ENCODE results near the gene PHPT1. TPM values are rescaled to one million over a fixed set of nuclear protein-coding genes. Genes with fewer than 3 reads are reported as not detected.

Gene PHPT1
- total and polyA plus RNA-seq, 2 of the 13 experiments (the other 11 are each of a cell fraction or from before 2014, with no cell fraction given) = 189 to 192 TPM

DNA sequence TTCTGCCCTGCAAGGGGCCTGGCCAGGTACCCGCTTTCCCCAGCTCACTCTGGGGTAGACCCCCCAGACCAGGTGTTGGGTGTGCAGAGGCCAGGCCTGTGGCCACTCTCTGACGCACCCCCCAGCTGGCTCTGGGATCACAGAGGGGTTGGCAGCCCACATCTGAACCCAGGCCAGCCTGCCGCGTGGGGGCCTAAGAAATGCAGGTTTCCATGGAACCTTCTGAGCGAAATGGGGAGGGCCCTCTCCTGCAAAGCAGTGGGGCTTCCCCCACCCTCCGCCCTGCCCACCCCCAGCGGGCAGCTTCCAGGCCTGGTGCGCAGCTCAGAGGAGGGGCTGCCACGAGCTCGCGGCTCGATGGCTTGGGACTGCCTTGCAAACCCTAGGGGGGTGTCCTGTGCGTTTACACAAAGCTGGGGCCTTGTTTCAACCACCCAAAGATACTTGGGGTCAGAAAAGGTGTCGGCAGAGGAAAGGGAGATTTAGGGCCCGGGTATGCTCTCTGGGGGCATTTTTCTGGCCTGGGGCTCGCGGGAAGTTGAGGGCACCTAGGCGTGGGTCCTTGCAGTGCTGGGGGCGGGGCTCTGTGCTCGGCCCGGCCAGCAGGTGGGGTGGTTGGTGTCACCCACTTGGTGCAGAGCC is 5.9 kb upstream of the PHPT1 start (continued):
- peak; percentile 88 for TF ChIP-seq ZNF326 (CRISPR knock-in tag; IDR thresholded peaks at IDR 0.05; ENCODE audit: borderline replicate concordance)
- TF ChIP-seq ZNF501 (CRISPR knock-in tag; IDR thresholded peaks at IDR 0.05) = peak; percentile 43; the same call in 1 of the 2 replicates
- 0 out of 2 replicates have a peak, but pooled peaks have one; percentile 6 for TF ChIP-seq YEATS4 (CRISPR knock-in tag; IDR thresholded peaks at IDR 0.05; ENCODE audit: borderline replicate concordance)
- 0 out of 2 replicates have a peak, but pooled peaks have one; percentile 22 for TF ChIP-seq SALL2 (CRISPR knock-in tag; IDR thresholded peaks at IDR 0.05)
- TF ChIP-seq ZNF468 (CRISPR knock-in tag; IDR thresholded peaks at IDR 0.05) = peak; percentile 84; the same call in 1 of the 2 replicates
- 0 out of 2 replicates have a peak, but pooled peaks have one; percentile 2 for TF ChIP-seq MED1 (CRISPR knock-in tag; IDR thresholded peaks at IDR 0.05)
- 0 out of 2 replicates have a peak, but pooled peaks have one; percentile 0 for TF ChIP-seq NRL (CRISPR knock-in tag; IDR thresholded peaks at IDR 0.05; ENCODE audit: borderline replicate concordance)
- 0 out of 2 replicates have a peak, but pooled peaks have one; percentile 38 for TF ChIP-seq ZSCAN21 (CRISPR knock-in tag; IDR thresholded peaks at IDR 0.05; ENCODE audit: borderline replicate concordance)
- peak; percentile 99; the same call in 1 of the 2 replicates for TF ChIP-seq AKAP8 (CRISPR knock-in tag; IDR thresholded peaks at IDR 0.05)
- 0 out of 2 replicates have a peak, but pooled peaks have one; percentile 17 for TF ChIP-seq ZMYM4 (CRISPR knock-in tag; IDR thresholded peaks at IDR 0.05)
- TF ChIP-seq ZBTB7A (CRISPR knock-in tag; IDR thresholded peaks at IDR 0.05) = peak; percentile 54; the same call in 1 of the 2 replicates
- peak; percentile 29; the same call in 1 of the 2 replicates for TF ChIP-seq MYC (CRISPR knock-in tag; IDR thresholded peaks at IDR 0.05; ENCODE audit: borderline replicate concordance)

All from HepG2 (cell line).